H1 (cell line): ENCODE measurements around the gene NEURL1. TPM values are rescaled to one million over a fixed set of nuclear protein-coding genes. Genes with fewer than 3 reads are reported as not detected.
A peak's percentile ranks its signal among the peaks of the same experiment; 100 is the strongest.

ENCODE experiments used
- CTCF ChIA-PET: fragments of 300-600 bp; sonication (Branson Sonifier 250); formaldehyde crosslinking; loops from one replicate; lab custom pipeline; 2021; ENCODE audit not compliant: partially characterized antibody; lab: Charles Lee
- POLR2A ChIA-PET: fragments of 300-600 bp; sonication (Branson Sonifier 250); formaldehyde crosslinking; loops from one replicate; lab custom pipeline; 2021; ENCODE audit warnings: inconsistent platforms; ENCODE audit not compliant: partially characterized antibody; lab: Charles Lee
- DNase-seq, 2 experiments: peaks; one replicate each; pipeline versions ENCODE4 v3.0.0 to v3.0.0-alpha.2; 2010 to 2022; ENCODE audit warnings: low spot score in 2 of 2, low read depth in 1 of 2, mixed read lengths in 1 of 2
- FAIRE-seq: peaks from 2 replicates; lab custom pipeline; 2011; peaks lifted over from hg19 to GRCh38; lab: Jason Lieb, UNC
- H2AFZ ChIP-seq: 2 replicates; pipeline ENCODE4 v1.8.1; 2012; ENCODE audit warnings: low read length, inconsistent platforms
- H2AK5ac ChIP-seq: 2 replicates; pipeline ENCODE4 v1.6.1; 2013; ENCODE audit warnings: low read depth, low read length
- H2BK120ac ChIP-seq: replicated peaks from 2 replicates; pipeline ENCODE3; 2013; ENCODE audit warnings: low read depth, low read length, inconsistent platforms
- H2BK12ac ChIP-seq: 2 replicates; pipeline ENCODE4 v1.6.1; 2013; ENCODE audit warnings: low read depth, low read length
- H2BK15ac ChIP-seq: 2 replicates; pipeline ENCODE4 v1.6.1; 2013; ENCODE audit warnings: low read length
- H2BK20ac ChIP-seq: 2 replicates; pipeline ENCODE4 v1.6.1; 2013; ENCODE audit warnings: low read length
- H2BK5ac ChIP-seq: 2 replicates; pipeline ENCODE4 v1.6.1; 2013; ENCODE audit warnings: low read depth, low read length
- H3K14ac ChIP-seq: 2 replicates; pipeline ENCODE4 v1.6.1; 2013; ENCODE audit warnings: inconsistent platforms; ENCODE audit not compliant: insufficient read length
- H3K18ac ChIP-seq: 2 replicates; pipeline ENCODE4 v1.6.1; 2013; ENCODE audit warnings: low read length; ENCODE audit errors: extremely low read depth
- H3K23ac ChIP-seq: 2 replicates; pipeline ENCODE4 v1.6.1; 2013; ENCODE audit warnings: inconsistent platforms; ENCODE audit not compliant: insufficient read length
- H3K23me2 ChIP-seq: 2 replicates; pipeline ENCODE4 v1.6.1; 2013; ENCODE audit warnings: low read depth, low read length
- H3K27ac ChIP-seq: 2 replicates; pipeline ENCODE4 v1.6.1; 2011; ENCODE audit warnings: low read depth, low read length, inconsistent platforms
- H3K27me3 ChIP-seq, 4 experiments: replicated peaks in 1 of 4; 1 replicate in 1 of 4; 2 replicates in 3 of 4; pipeline versions ENCODE4 v1.6.1 to v1.8.1; 2011 to 2013; ENCODE audit warnings: low read length in 3 of 4, mild to moderate bottlenecking in 3 of 4, inconsistent platforms in 2 of 4, mixed read lengths in 2 of 4, moderate library complexity in 1 of 4; ENCODE audit not compliant: control insufficient read depth in 3 of 4, insufficient read depth in 3 of 4; ENCODE audit errors: extremely low read depth in 1 of 4
- H3K36me3 ChIP-seq, 4 experiments: 2 replicates each; pipeline versions ENCODE4 v1.6.1 to v1.8.1; 2011 to 2013; ENCODE audit warnings: mild to moderate bottlenecking in 4 of 4, low read length in 3 of 4, moderate library complexity in 2 of 4, control low read depth in 1 of 4, inconsistent platforms in 1 of 4; ENCODE audit not compliant: insufficient read depth in 4 of 4, control insufficient read depth in 2 of 4
- H3K4ac ChIP-seq: replicated peaks from 2 replicates; pipeline ENCODE3; 2013; ENCODE audit warnings: low read length, low read depth, mixed read lengths, inconsistent platforms; ENCODE audit not compliant: insufficient read length
- H3K4me1 ChIP-seq, 4 experiments: replicated peaks in 1 of 4; 1 replicate in 1 of 4; 2 replicates in 3 of 4; pipeline versions ENCODE4 v1.6.1 to v1.8.1; 2011 to 2013; ENCODE audit warnings: low read length in 3 of 4, inconsistent platforms in 2 of 4, mixed read lengths in 1 of 4; ENCODE audit not compliant: insufficient read depth in 4 of 4, control insufficient read depth in 3 of 4
- H3K4me2 ChIP-seq, 2 experiments: 2 replicates each; pipeline versions ENCODE4 v1.6.1 to v1.8.1; 2011 to 2013; ENCODE audit warnings: low read depth in 2 of 2, low read length in 2 of 2, control low read depth in 1 of 2, inconsistent platforms in 1 of 2, mild to moderate bottlenecking in 1 of 2; ENCODE audit not compliant: insufficient read depth in 1 of 2
- H3K4me3 ChIP-seq, 4 experiments: fragments of 200-600, 300-600 bp in 1 of 4; sonication (generic), shearing (Covaris generic), sonication (Bioruptor Twin) in 1 of 4; 2 replicates each; pipeline versions ENCODE4 v1.5.1 to v1.8.1; 2011 to 2016; ENCODE audit warnings: low read length in 4 of 4, low read depth in 3 of 4, control low read depth in 2 of 4, inconsistent platforms in 2 of 4, mild to moderate bottlenecking in 2 of 4, mixed read lengths in 1 of 4, moderate library complexity in 1 of 4; ENCODE audit not compliant: insufficient read depth in 2 of 4; ENCODE audit errors: extremely low read depth in 1 of 4
- H3K56ac ChIP-seq: replicated peaks from 2 replicates; pipeline ENCODE3; 2013; ENCODE audit warnings: low read depth, mild to moderate bottlenecking, mixed read lengths, low read length, inconsistent platforms; ENCODE audit not compliant: insufficient read length
- H3K79me1 ChIP-seq: 2 replicates; pipeline ENCODE4 v1.6.1; 2013; ENCODE audit warnings: low read depth, low read length, control low read depth
- H3K79me2 ChIP-seq, 2 experiments: 2 replicates each; pipeline versions ENCODE4 v1.6.1 to v1.8.1; 2012 to 2013; ENCODE audit warnings: low read length in 2 of 2, mild to moderate bottlenecking in 2 of 2, inconsistent platforms in 1 of 2; ENCODE audit not compliant: insufficient read depth in 2 of 2, control insufficient read depth in 1 of 2
- H3K9ac ChIP-seq, 4 experiments: replicated peaks in 1 of 4; 1 replicate in 1 of 4; 2 replicates in 3 of 4; pipeline versions ENCODE4 v1.6.1 to v1.8.1; 2011 to 2013; ENCODE audit warnings: low read depth in 3 of 4, low read length in 3 of 4, control low read depth in 2 of 4, mild to moderate bottlenecking in 2 of 4, moderate library complexity in 2 of 4, inconsistent platforms in 1 of 4; ENCODE audit errors: extremely low read depth in 1 of 4
- H3K9me3 ChIP-seq, 2 experiments: 2 replicates each; pipeline versions ENCODE4 v1.6.1 to v1.8.1; 2012 to 2013; ENCODE audit warnings: mild to moderate bottlenecking in 2 of 2, moderate library complexity in 2 of 2, control low read depth in 1 of 2, inconsistent platforms in 1 of 2, low read depth in 1 of 2, low read length in 1 of 2, mixed read lengths in 1 of 2; ENCODE audit not compliant: insufficient read depth in 2 of 2
- H4K20me1 ChIP-seq, 2 experiments: replicated peaks in 1 of 2; 2 replicates each; pipeline versions ENCODE3 to v1.8.1; 2011 to 2013; ENCODE audit warnings: inconsistent platforms in 2 of 2, low read length in 2 of 2, mild to moderate bottlenecking in 1 of 2; ENCODE audit not compliant: insufficient read depth in 2 of 2, control insufficient read depth in 1 of 2
- H4K5ac ChIP-seq: 2 replicates; pipeline ENCODE4 v1.6.1; 2013; ENCODE audit warnings: low read length, low read depth, mixed read lengths, inconsistent platforms; ENCODE audit not compliant: insufficient read length
- H4K8ac ChIP-seq: 2 replicates; pipeline ENCODE4 v1.8.0; 2013; ENCODE audit warnings: mild to moderate bottlenecking, moderate library complexity, low read length, inconsistent platforms; ENCODE audit not compliant: insufficient read depth; ENCODE audit errors: extremely low read depth
- H4K91ac ChIP-seq: replicated peaks from 2 replicates; pipeline ENCODE3; 2013; ENCODE audit warnings: low read length, mixed read lengths, inconsistent platforms; ENCODE audit not compliant: insufficient read length
- BCL11A ChIP-seq, 2 experiments: IDR thresholded peaks; one replicate each; pipeline ENCODE4 v1.6.1; 2011; ENCODE audit warnings: low read depth in 2 of 2, low read length in 2 of 2, mild to moderate bottlenecking in 2 of 2
- KDM1A ChIP-seq: fragments of 200-600, 300-600 bp; sonication (generic); IDR thresholded peaks from 2 replicates; pipeline ENCODE4 v1.7.1; 2016; ENCODE audit warnings: mild to moderate bottlenecking, low read length, borderline replicate concordance
- SUZ12 ChIP-seq: fragments of 200-600 bp; sonication (generic); IDR thresholded peaks from 2 replicates; pipeline ENCODE4 v1.6.1; 2012; ENCODE audit warnings: mild to moderate bottlenecking, inconsistent platforms, low read length, moderate library complexity, mixed read lengths
- WGBS, 2 experiments: shearing (Covaris generic) in 1 of 2; methylation state at CpG; one replicate each; pipeline versions ENCODE4 v1.1.6 to v1.1.7; 2013 to 2015; ENCODE audit warnings: low lambda C conversion rate in 2 of 2, mixed read lengths in 2 of 2, inconsistent platforms in 1 of 2, low coverage in 1 of 2, missing lambda C conversion rate in 1 of 2; ENCODE audit not compliant: insufficient replicate concordance in 2 of 2, insufficient coverage in 1 of 2, insufficient read length in 1 of 2; ENCODE audit errors: extremely low coverage in 1 of 2, missing lambda C conversion rate in 1 of 2; 5-methylcytosine and 5-hydroxymethylcytosine counted together
- polyA plus RNA-seq, 7 experiments: library from polyadenylated mRNA; depleted of rRNA in 3 of 7; stranded (reverse) in 5 of 7; unstranded in 2 of 7; fragments of >200 nt in 5 of 7; fragments of 200-250 nt in 2 of 7; gene quantifications; 1 replicate in 5 of 7; 2 replicates in 1 of 7; 4 replicates in 1 of 7; pipeline versions ENCODE4 v1.2.1 to v1.2.3, GENCODE V29; 2011 to 2013; ENCODE audit warnings: missing spikeins in 2 of 7, mixed read lengths in 2 of 7
- total RNA-seq: library from RNA; stranded (reverse); fragmentation: NEBNext Ultra II Directional; extraction: Animal tissue kit (Norgen Biotek cat#: 25700); gene quantifications from 2 replicates; pipeline ENCODE4 v1.2.1, GENCODE V29; 2021

NEURL1 gene
- total and polyA plus RNA-seq, 2 of the 8 experiments (the other 6 are each of a cell fraction or from before 2014, with no cell fraction given) = 0.54 to 0.58 TPM

DNA sequence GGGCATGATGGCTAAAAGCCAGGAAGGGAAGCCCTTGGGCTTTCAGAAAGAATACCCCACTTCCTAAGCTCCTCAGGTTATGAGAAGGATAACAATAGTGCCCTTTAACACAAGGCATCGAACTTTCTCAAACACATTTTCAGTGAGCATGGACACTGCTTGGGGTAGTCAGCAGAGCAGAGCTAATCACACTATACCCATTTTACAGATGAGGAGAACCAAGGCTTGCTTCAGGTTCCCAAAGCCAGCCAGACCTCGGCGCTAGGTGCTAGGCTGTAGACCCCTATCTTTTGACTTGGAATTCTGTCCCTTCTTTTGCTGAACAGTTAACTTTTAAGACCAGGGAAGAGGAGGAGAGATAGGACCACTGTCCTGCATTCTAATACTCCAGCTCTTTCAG lies 1.8 kb downstream of the NEURL1 start:
- no peak overlapping the region for H3K9ac ChIP-seq
- peaks cover 9% of the 10 kb centered on the region for H3K23me2 ChIP-seq
- no peak overlapping the region for H2BK12ac ChIP-seq
- no peaks in the 10 kb centered on the region for H3K9me3 ChIP-seq
- no peak overlapping the region for H2AFZ ChIP-seq
- H3K79me2 ChIP-seq = no peaks in the 10 kb centered on the region
- H4K5ac ChIP-seq = no peak overlapping the region
- H4K20me1 ChIP-seq = no peaks in the 10 kb centered on the region
- FAIRE-seq (no peak), DNase-seq (no peak)
- H2BK15ac ChIP-seq = 0 out of 2 replicates have a peak overlapping the region, but pooled peaks have one; percentile 29
- H3K23ac ChIP-seq = no peak overlapping the region
- H3K18ac ChIP-seq = no peak overlapping the region
- TF ChIP-seq BCL11A (IDR thresholded peaks at IDR 0.05; ENCODE audit: low read depth in 2 of 2, low read length in 2 of 2) (no peak), SUZ12 (no peak), KDM1A (0 out of 2 replicates have a peak, but pooled peaks have one; percentile 37)
- CTCF ChIA-PET = interaction anchor here (0.6 to 2.8 kb wide), 9 partner anchors 10 to 181 kb away, joined by 3 to 16 read pairs (median 3); no protein-coding TSS in a partner anchor
- 86% methylated on average over 3 of the region's 3 CpGs; no CpG with 5 or more reads in 1 of the 2 experiments for WGBS, 2 experiments
- H3K4me2 ChIP-seq = no peak overlapping the region; a peak in 1 of 4 replicates
- H3K27ac ChIP-seq = no peak overlapping the region
- H4K8ac ChIP-seq = no peak overlapping the region
- H3K14ac ChIP-seq = no peak overlapping the region
- H3K56ac ChIP-seq = no peak overlapping the region
- peaks cover 0 to 4% (median 3%) of the 10 kb centered on the region in 4 experiments; a peak in 5 of 7 replicates for H3K4me1 ChIP-seq
- no peaks in the 10 kb centered on the region for H3K36me3 ChIP-seq
- no peak overlapping the region for H3K4ac ChIP-seq
- H2AK5ac ChIP-seq = no peak overlapping the region
- no peak overlapping the region for H2BK120ac ChIP-seq
- no peak overlapping the region for H3K4me3 ChIP-seq
- peaks cover 8 to 36% (median 28%) of the 10 kb centered on the region in 4 experiments for H3K27me3 ChIP-seq
- no peak overlapping the region for H2BK5ac ChIP-seq
- no peak overlapping the region for H2BK20ac ChIP-seq
- H3K79me1 ChIP-seq = no peaks in the 10 kb centered on the region
- POLR2A ChIA-PET = interaction anchor here (1.1 kb wide), 1 partner anchor 18 kb away, joined by 3 read pairs; no protein-coding TSS in a partner anchor
- H4K91ac ChIP-seq = no peak overlapping the region
